Breast epithelium (tissue), 3 donors: Measurements from ENCODE around the gene YY1.

Source experiments
- POLR2A ChIP-seq: fragments of 450-650 bp; IDR thresholded peaks from one replicate; pipeline ENCODE4 v1.6.1; 2016; ENCODE audit warnings: antibody characterized with exemption, mild to moderate bottlenecking, moderate library complexity
- TF ChIP-seq, protein P1 (sequence below), 3 donors: fragments of 450-650 bp; IDR thresholded peaks; one replicate each; pipeline ENCODE4 v1.5.1; 2016 to 2017; ENCODE audit warnings: antibody characterized with exemption in 3 of 3, mild to moderate bottlenecking in 3 of 3, moderate library complexity in 3 of 3

DNA sequence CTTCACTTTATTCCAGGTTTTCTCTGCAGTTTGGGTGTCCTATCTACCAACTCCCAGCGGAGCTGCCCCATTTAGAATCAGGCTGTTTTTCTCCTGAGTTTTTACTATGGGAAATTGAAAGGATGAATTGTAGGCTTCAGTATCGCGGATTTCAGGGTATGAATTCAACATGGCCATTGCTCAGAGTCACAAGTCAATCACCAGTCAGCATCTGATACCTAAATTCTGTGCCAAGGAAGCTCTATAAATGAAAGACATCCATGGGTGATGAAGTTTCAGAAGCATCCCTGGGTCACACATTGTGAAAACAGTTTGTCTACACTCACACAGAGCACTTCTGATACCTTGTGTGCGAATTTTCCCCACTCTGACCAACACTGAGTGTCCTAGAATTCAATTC lies 35.8 kb upstream of the YY1 start:
- TF ChIP-seq, protein P1, sequence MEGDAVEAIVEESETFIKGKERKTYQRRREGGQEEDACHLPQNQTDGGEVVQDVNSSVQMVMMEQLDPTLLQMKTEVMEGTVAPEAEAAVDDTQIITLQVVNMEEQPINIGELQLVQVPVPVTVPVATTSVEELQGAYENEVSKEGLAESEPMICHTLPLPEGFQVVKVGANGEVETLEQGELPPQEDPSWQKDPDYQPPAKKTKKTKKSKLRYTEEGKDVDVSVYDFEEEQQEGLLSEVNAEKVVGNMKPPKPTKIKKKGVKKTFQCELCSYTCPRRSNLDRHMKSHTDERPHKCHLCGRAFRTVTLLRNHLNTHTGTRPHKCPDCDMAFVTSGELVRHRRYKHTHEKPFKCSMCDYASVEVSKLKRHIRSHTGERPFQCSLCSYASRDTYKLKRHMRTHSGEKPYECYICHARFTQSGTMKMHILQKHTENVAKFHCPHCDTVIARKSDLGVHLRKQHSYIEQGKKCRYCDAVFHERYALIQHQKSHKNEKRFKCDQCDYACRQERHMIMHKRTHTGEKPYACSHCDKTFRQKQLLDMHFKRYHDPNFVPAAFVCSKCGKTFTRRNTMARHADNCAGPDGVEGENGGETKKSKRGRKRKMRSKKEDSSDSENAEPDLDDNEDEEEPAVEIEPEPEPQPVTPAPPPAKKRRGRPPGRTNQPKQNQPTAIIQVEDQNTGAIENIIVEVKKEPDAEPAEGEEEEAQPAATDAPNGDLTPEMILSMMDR (IDR thresholded peaks at IDR 0.05): no peak
- TF ChIP-seq POLR2A: no peak
